MCF 10A (cell line): ENCODE data around the gene SLC50A1. TPM values are rescaled to one million over a fixed set of nuclear protein-coding genes. Genes with fewer than 3 reads are reported as not detected.
"Not testable (repeated sequence)": the region's sequence is repeated elsewhere in the genome, so short reads cannot be mapped to it uniquely, and the experiment has no call there.

Source experiments
- BruUV-seq: library from RNA; stranded (reverse); fragments of 400-500 nt; replicated peaks from 2 replicates; lab custom pipeline; 2021; lab: Mats Ljungman, UMichigan
- CTCF ChIA-PET: fragments of 300-600 bp; sonication (Branson Sonifier 250); formaldehyde crosslinking; extraction: SDS; loops from one replicate; lab custom pipeline; 2021; ENCODE audit warnings: antibody characterized with exemption, inconsistent platforms; lab: Yijun Ruan, JAX
- POLR2A ChIA-PET: fragments of 300-600, 350-650 bp; sonication (Branson Sonifier 250); formaldehyde crosslinking; extraction: SDS; loops from one replicate; lab custom pipeline; 2020; ENCODE audit warnings: antibody characterized with exemption, inconsistent platforms; lab: Yijun Ruan, JAX
- DNase-seq: peaks from one replicate; pipeline ENCODE4 v3.0.0-alpha.2; 2018; ENCODE audit not compliant: unreplicated experiment
- H3K27ac Mint-ChIP-seq: one replicate; pipeline ENCODE4 v1.8.0; 2022; ENCODE audit warnings: mild to moderate bottlenecking, low read depth, mixed read lengths; ENCODE audit not compliant: unreplicated experiment
- H3K27me3 Mint-ChIP-seq: one replicate; pipeline ENCODE4 v1.8.0; 2022; ENCODE audit warnings: mixed read lengths; ENCODE audit not compliant: insufficient read depth, unreplicated experiment
- H3K36me3 Mint-ChIP-seq: one replicate; pipeline ENCODE4 v1.8.0; 2022; ENCODE audit warnings: mild to moderate bottlenecking, moderate library complexity, mixed read lengths; ENCODE audit not compliant: insufficient read depth, unreplicated experiment
- H3K4me1 Mint-ChIP-seq: one replicate; pipeline ENCODE4 v1.8.0; 2022; ENCODE audit warnings: mixed read lengths; ENCODE audit not compliant: insufficient read depth, unreplicated experiment
- H3K4me3 Mint-ChIP-seq: one replicate; pipeline ENCODE4 v1.8.0; 2022; ENCODE audit warnings: mild to moderate bottlenecking, moderate library complexity, mixed read lengths; ENCODE audit not compliant: unreplicated experiment
- H3K9me3 Mint-ChIP-seq: one replicate; pipeline ENCODE4 v1.8.0; 2022; ENCODE audit warnings: mixed read lengths; ENCODE audit not compliant: unreplicated experiment
- intact Hi-C: fragments of 100-400 bp; cut with micrococcal nuclease; formaldehyde crosslinking; loops from 2 replicates; pipeline ENCODE4 v1.14.1; 2022
- total RNA-seq: library from RNA; stranded (reverse); gene quantifications from 2 replicates; pipeline ENCODE4 v1.2.3, GENCODE V29; 2022
- TF ChIP-seq, protein P1 (sequence below): fragments of 200-600 bp; IDR thresholded peaks from one replicate; pipeline ENCODE4 v1.8.0; 2022; ENCODE audit warnings: antibody characterized with exemption, mild to moderate bottlenecking; ENCODE audit not compliant: unreplicated experiment

Gene SLC50A1
- total RNA-seq, 1 experiment from 2014 or later: 91.2 TPM

DNA sequence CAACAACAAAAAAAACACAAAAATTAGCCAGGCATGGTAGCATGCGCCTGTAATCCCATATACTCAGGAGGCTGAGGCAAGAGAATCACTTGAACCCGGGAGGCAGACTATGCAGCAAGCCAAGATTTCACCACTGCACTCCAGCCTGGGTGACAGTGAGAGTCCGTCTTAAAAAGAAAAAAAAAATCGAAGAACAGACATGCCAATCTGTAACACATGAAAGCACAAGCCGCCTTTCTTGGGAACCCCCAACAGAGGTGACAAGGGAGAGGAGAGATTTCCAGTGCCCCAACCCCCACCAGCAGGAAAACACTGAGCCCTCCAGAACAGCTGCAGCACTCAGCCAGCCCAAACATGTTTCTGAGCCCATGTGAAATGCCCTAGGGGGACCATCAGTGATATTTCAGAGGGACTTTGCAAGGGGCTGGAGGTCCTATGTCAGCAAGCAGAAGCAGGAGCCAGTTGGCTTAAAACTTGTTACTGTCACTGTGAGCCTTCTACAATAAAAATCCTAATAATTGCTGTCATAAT lies 22.1 kb upstream of the SLC50A1 start:
- Mint-ChIP-seq H3K9me3 (no peaks in the 10 kb centered on the region), H3K4me1 (peaks cover 6% of the 10 kb centered on the region), H3K27ac (no peak overlapping the region), H3K27me3 (no peaks in the 10 kb centered on the region), H3K4me3 (no peak overlapping the region), H3K36me3 (no peaks in the 10 kb centered on the region)
- TF ChIP-seq, protein P1, sequence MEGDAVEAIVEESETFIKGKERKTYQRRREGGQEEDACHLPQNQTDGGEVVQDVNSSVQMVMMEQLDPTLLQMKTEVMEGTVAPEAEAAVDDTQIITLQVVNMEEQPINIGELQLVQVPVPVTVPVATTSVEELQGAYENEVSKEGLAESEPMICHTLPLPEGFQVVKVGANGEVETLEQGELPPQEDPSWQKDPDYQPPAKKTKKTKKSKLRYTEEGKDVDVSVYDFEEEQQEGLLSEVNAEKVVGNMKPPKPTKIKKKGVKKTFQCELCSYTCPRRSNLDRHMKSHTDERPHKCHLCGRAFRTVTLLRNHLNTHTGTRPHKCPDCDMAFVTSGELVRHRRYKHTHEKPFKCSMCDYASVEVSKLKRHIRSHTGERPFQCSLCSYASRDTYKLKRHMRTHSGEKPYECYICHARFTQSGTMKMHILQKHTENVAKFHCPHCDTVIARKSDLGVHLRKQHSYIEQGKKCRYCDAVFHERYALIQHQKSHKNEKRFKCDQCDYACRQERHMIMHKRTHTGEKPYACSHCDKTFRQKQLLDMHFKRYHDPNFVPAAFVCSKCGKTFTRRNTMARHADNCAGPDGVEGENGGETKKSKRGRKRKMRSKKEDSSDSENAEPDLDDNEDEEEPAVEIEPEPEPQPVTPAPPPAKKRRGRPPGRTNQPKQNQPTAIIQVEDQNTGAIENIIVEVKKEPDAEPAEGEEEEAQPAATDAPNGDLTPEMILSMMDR: no peak
- ChIA-PET CTCF (interaction anchor here (0.6 to 3.2 kb wide), 2 partner anchors 22 to 405 kb away, joined by 4 to 16 read pairs; no protein-coding TSS in a partner anchor), POLR2A (interaction anchor here (0.6 kb wide), 1 partner anchor 41 kb away, joined by 3 read pairs; no protein-coding TSS in a partner anchor)
- no peak for DNase-seq
- no TSS peak for BruUV-seq
- intact Hi-C loops: no loop called here

DNA sequence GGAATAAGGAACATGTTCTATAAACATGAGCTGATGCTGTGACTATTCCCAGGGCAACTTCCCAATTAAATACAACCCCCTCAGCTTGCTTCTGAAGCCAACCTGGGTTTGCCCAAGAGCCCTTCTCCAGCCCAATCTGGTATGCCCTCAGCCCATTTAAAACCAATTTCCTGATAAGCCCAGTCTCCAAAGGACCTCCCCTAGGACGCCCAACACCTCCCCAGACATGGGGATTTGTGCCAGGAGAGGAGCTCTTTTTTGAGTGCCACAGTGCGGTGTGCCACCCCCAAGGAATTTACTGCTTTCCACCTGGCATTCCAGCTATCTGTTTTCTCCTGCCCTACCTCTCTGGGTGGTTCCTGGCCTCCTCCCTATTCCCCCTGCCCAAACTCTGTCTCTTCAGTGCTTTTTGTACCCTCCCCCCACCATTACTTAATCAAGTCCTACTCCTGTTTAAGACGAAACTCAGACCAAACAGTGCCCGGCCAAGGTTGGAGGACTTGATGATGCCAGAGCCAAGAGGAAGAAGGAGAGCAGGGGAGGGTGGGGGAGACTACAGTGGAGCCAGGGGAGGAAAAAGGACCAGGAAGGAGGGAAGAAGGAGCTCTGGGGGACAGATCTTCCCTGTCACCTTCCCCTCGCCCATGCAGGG lies 19.4 kb upstream of the SLC50A1 start:
- no peaks in the 10 kb centered on the region for H3K9me3 Mint-ChIP-seq
- H3K4me1 Mint-ChIP-seq: no peaks in the 10 kb centered on the region
- no peaks in the 10 kb centered on the region for H3K27me3 Mint-ChIP-seq
- ChIA-PET CTCF (interaction anchor here (0.8 to 3.2 kb wide), 12 partner anchors 9 to 57 kb away, joined by 3 to 16 read pairs (median 7); partner anchors contain the start of gene KRTCAP2), POLR2A (interaction anchor here (0.6 to 2.4 kb wide), 4 partner anchors 10 to 57 kb away, joined by 3 to 10 read pairs (median 5); partner anchors contain the start of genes KRTCAP2 and SLC50A1)
- no peaks in the 10 kb centered on the region for H3K36me3 Mint-ChIP-seq
- TF ChIP-seq, protein P1: no peak
- intact Hi-C loops: no loop called here
- H3K4me3 Mint-ChIP-seq: no peak overlapping the region
- DNase-seq: no peak
- H3K27ac Mint-ChIP-seq: no peak overlapping the region
- BruUV-seq: no TSS peak

DNA sequence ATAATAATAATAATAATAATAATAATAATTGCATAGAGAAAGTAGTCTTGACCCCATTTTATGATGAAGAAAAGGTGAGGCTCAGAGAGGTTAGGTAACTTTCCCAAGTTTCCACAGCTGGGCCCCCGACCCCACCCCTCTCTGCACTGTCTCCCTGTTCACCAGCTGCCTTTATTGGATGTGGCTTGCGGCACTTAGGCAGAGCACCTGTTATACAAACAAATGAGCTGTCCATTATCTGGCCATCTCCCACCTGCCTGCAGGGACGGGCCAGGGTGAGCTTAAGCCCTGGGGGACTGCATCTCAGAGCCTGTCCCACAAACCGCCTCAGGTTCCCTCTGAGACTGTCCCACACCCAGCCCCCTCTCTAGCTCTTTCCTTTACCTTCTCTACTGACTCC lies 18.0 kb upstream of the SLC50A1 start:
- BruUV-seq: no TSS peak
- CTCF ChIA-PET: interaction anchor here (0.6 to 1.8 kb wide), 10 partner anchors 12 to 719 kb away, joined by 3 to 10 read pairs (median 4); partner anchors contain the start of gene KRTCAP2
- intact Hi-C loops: no loop called here
- H3K4me3 Mint-ChIP-seq: no peak overlapping the region
- no peaks in the 10 kb centered on the region for H3K4me1 Mint-ChIP-seq
- H3K9me3 Mint-ChIP-seq: no peaks in the 10 kb centered on the region
- no peaks in the 10 kb centered on the region for H3K36me3 Mint-ChIP-seq
- TF ChIP-seq, protein P1: no peak
- no peaks in the 10 kb centered on the region for H3K27me3 Mint-ChIP-seq
- DNase-seq: no peak
- POLR2A ChIA-PET: interaction anchor here (1.0 to 2.4 kb wide), 2 partner anchors 11 to 18 kb away, joined by 3 to 10 read pairs; partner anchors contain the start of gene SLC50A1
- H3K27ac Mint-ChIP-seq: no peak overlapping the region

DNA sequence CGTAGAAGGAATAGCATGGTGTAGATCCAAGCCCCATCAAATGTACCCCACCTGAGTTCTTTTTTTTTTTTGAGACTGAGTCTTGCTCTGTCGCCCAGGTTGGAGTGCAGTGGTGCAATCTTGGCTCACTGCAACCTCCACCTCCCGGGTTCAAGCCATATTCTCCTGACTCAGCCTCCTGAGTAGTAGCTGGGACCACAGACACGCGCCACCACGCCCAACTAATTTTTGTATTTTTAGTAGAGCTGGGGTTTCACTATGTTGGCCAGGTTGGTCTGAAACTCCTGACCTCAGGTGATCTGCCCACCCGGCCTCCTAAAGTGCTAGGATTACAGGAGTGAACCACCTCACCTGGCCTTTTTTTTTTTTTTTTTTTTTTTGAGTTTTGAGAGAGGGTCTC lies 17.6 kb upstream of the SLC50A1 start:
- ChIA-PET CTCF (interaction anchor here (0.6 to 1.8 kb wide), 10 partner anchors 13 to 712 kb away, joined by 3 to 10 read pairs (median 4); partner anchors contain the start of gene KRTCAP2), POLR2A (interaction anchor here (0.6 to 2.4 kb wide), 3 partner anchors 11 to 85 kb away, joined by 3 to 10 read pairs (median 3); partner anchors contain the start of gene SLC50A1)
- H3K4me3 Mint-ChIP-seq, DNase-seq, H3K36me3 Mint-ChIP-seq, H3K9me3 Mint-ChIP-seq, H3K27me3 Mint-ChIP-seq, BruUV-seq, intact Hi-C loops, H3K4me1 Mint-ChIP-seq, H3K27ac Mint-ChIP-seq: not testable (repeated sequence)
